Natural killer cell (primary cell): ENCODE data around the gene ARHGAP24. TPM values are rescaled to one million over a fixed set of nuclear protein-coding genes. Genes with fewer than 3 reads are reported as not detected.

Experiments used
- ATAC-seq, 3 donors: fragments of 150-1000 bp in 2 of 3; fragments of 200-7000 bp in 1 of 3; cut with Tn5 transposase; 1 replicate in 1 of 3; 2 replicates in 2 of 3; pipeline ENCODE4 v1.10.0; 2021; ENCODE audit warnings: mild to moderate bottlenecking in 2 of 3, moderate library complexity in 2 of 3
- DNase-seq, 2 donors: peaks; one replicate each; pipeline versions ENCODE4 v3.0.0 to v3.0.0-alpha.2; 2013 to 2021; ENCODE audit warnings: mixed read lengths in 1 of 2
- H3K27ac ChIP-seq: one replicate; pipeline ENCODE4 v1.5.1; 2013; ENCODE audit warnings: mild to moderate bottlenecking, low read length
- H3K27me3 ChIP-seq: one replicate; pipeline ENCODE4 v1.6.1; 2013; ENCODE audit warnings: low read length; ENCODE audit not compliant: control insufficient read depth, insufficient read depth
- H3K36me3 ChIP-seq: one replicate; pipeline ENCODE4 v1.6.1; 2013; ENCODE audit warnings: low read length; ENCODE audit not compliant: control insufficient read depth, insufficient read depth
- H3K4me1 ChIP-seq: one replicate; pipeline ENCODE4 v1.6.1; 2013; ENCODE audit warnings: low read length; ENCODE audit not compliant: control insufficient read depth, insufficient read depth
- H3K4me3 ChIP-seq: one replicate; pipeline ENCODE4 v1.5.1; 2013; ENCODE audit warnings: low read length
- H3K9me3 ChIP-seq: one replicate; pipeline ENCODE4 v1.6.1; 2013; ENCODE audit warnings: low read length; ENCODE audit not compliant: control insufficient read depth, insufficient read depth
- H3K27ac Mint-ChIP-seq, 2 donors: one replicate each; pipeline ENCODE4 v1.8.0; 2022; ENCODE audit warnings: mild to moderate bottlenecking in 2 of 2, mixed read lengths in 2 of 2, moderate library complexity in 1 of 2
- H3K27me3 Mint-ChIP-seq, 2 donors: one replicate each; pipeline ENCODE4 v1.8.0; 2022; ENCODE audit warnings: low read depth in 2 of 2, mixed read lengths in 2 of 2
- H3K36me3 Mint-ChIP-seq: one replicate; pipeline ENCODE4 v1.8.0; 2022; ENCODE audit warnings: mixed read lengths
- H3K4me1 Mint-ChIP-seq, 2 donors: one replicate each; pipeline ENCODE4 v1.8.0; 2022; ENCODE audit warnings: mixed read lengths in 2 of 2
- H3K4me3 Mint-ChIP-seq: one replicate; pipeline ENCODE4 v1.8.0; 2022; ENCODE audit warnings: mild to moderate bottlenecking, moderate library complexity, mixed read lengths
- H3K9me3 Mint-ChIP-seq, 2 donors: one replicate each; pipeline ENCODE4 v1.8.0; 2022; ENCODE audit warnings: mixed read lengths in 2 of 2
- CTCF ChIP-seq: fragments of 200-600 bp; IDR thresholded peaks from one replicate; pipeline ENCODE4 v1.8.0; 2022; ENCODE audit warnings: antibody characterized with exemption
- WGBS: methylation state at CpG from one replicate; pipeline ENCODE4 v1.1.7; 2013; ENCODE audit warnings: missing lambda C conversion rate; ENCODE audit not compliant: insufficient coverage; 5-methylcytosine and 5-hydroxymethylcytosine counted together
- intact Hi-C: fragments of 100-400 bp; cut with micrococcal nuclease; formaldehyde crosslinking; loops from one replicate; pipeline ENCODE4 v1.14.2; 2022
- total RNA-seq, 4 donors: library from RNA; stranded (reverse); fragments of 120-200 nt in 1 of 4; gene quantifications; one replicate each; pipeline versions ENCODE4 v1.2.3 to v1.2.4, GENCODE V29; 2013 to 2022

The ARHGAP24 gene
- total RNA-seq, 3 donors from 2014 or later (not counting 1 experiment from before 2014, with no cell fraction given) = 1.7 to 3.6 (median 1.7) TPM

GRCh38 chr4:85747882-85748491, 273.0 kb downstream of the ARHGAP24 start:
- Mint-ChIP-seq H3K27ac (no peak overlapping the region), H3K36me3 (no peaks in the 10 kb centered on the region), H3K9me3 (no peaks in the 10 kb centered on the region), H3K4me1 (no peaks in the 10 kb centered on the region), H3K4me3 (no peak overlapping the region), H3K27me3 (no peaks in the 10 kb centered on the region)
- H3K4me1 ChIP-seq = no peaks in the 10 kb centered on the region
- peak in 1 of 3 donors; percentile 54 for ATAC-seq
- no peaks in the 10 kb centered on the region for H3K27me3 ChIP-seq
- H3K4me3 ChIP-seq = no peak overlapping the region
- no CpG with 5 or more reads among the region's 3 CpGs for WGBS
- H3K27ac ChIP-seq = no peak overlapping the region
- DNase-seq = peak in 1 of 2 donors; percentile 13
- intact Hi-C loops = no loop called here
- no peak for TF ChIP-seq CTCF
- H3K36me3 ChIP-seq = no peaks in the 10 kb centered on the region
- no peaks in the 10 kb centered on the region for H3K9me3 ChIP-seq

- no peaks in the 10 kb centered on the region for H3K36me3 ChIP-seq
- no peak overlapping the region for H3K27ac ChIP-seq
- no peaks in the 10 kb centered on the region for H3K4me1 Mint-ChIP-seq
- H3K27me3 ChIP-seq = no peaks in the 10 kb centered on the region
- H3K4me1 ChIP-seq = no peaks in the 10 kb centered on the region
- no peaks in the 10 kb centered on the region for H3K36me3 Mint-ChIP-seq
- DNase-seq (no peak), ATAC-seq (no peak)
- H3K4me3 Mint-ChIP-seq = no peak overlapping the region
- TF ChIP-seq CTCF = no peak
- H3K9me3 Mint-ChIP-seq = no peaks in the 10 kb centered on the region
- no peaks in the 10 kb centered on the region for H3K27me3 Mint-ChIP-seq
- WGBS = 79% methylated on average over 4 of the region's 4 CpGs
- no peaks in the 10 kb centered on the region for H3K9me3 ChIP-seq
- no peak overlapping the region for H3K4me3 ChIP-seq
- intact Hi-C loops = no loop called here
- no peak overlapping the region for H3K27ac Mint-ChIP-seq
Measured at GRCh38 chr4:85748654-85749053, 273.7 kb downstream of the ARHGAP24 start.

- no peak for DNase-seq
- Mint-ChIP-seq H3K4me1 (no peaks in the 10 kb centered on the region), H3K27me3 (no peaks in the 10 kb centered on the region), H3K9me3 (no peaks in the 10 kb centered on the region), H3K36me3 (no peaks in the 10 kb centered on the region), H3K27ac (no peak overlapping the region), H3K4me3 (no peak overlapping the region)
- Histone ChIP-seq H3K4me1 (no peaks in the 10 kb centered on the region), H3K27me3 (no peaks in the 10 kb centered on the region), H3K9me3 (no peaks in the 10 kb centered on the region), H3K36me3 (no peaks in the 10 kb centered on the region), H3K27ac (no peak overlapping the region), H3K4me3 (no peak overlapping the region)
- TF ChIP-seq CTCF = no peak
- intact Hi-C loops = no loop called here
- no peak for ATAC-seq
- WGBS = 70% methylated on average over 2 of the region's 2 CpGs
Measured at GRCh38 chr4:85751866-85752265, 276.9 kb downstream of the ARHGAP24 start.

- H3K9me3 Mint-ChIP-seq = peaks cover 5 to 6% of the 10 kb centered on the region in 2 donors
- WGBS = 86% methylated on average over 2 of the region's 4 CpGs
- Histone ChIP-seq H3K27me3 (no peaks in the 10 kb centered on the region), H3K4me3 (no peak overlapping the region), H3K4me1 (no peaks in the 10 kb centered on the region), H3K36me3 (no peaks in the 10 kb centered on the region), H3K9me3 (no peaks in the 10 kb centered on the region), H3K27ac (no peak overlapping the region)
- no peak for ATAC-seq
- no peaks in the 10 kb centered on the region for H3K4me1 Mint-ChIP-seq
- no peak for TF ChIP-seq CTCF
- no peak overlapping the region for H3K27ac Mint-ChIP-seq
- intact Hi-C loops = no loop called here
- H3K4me3 Mint-ChIP-seq = no peak overlapping the region
- H3K27me3 Mint-ChIP-seq = no peaks in the 10 kb centered on the region
- H3K36me3 Mint-ChIP-seq = no peaks in the 10 kb centered on the region
- no peak for DNase-seq
Measured at GRCh38 chr4:85755285-85755684, 280.3 kb downstream of the ARHGAP24 start.
